ENCODE results near the gene GPR150.

DNA sequence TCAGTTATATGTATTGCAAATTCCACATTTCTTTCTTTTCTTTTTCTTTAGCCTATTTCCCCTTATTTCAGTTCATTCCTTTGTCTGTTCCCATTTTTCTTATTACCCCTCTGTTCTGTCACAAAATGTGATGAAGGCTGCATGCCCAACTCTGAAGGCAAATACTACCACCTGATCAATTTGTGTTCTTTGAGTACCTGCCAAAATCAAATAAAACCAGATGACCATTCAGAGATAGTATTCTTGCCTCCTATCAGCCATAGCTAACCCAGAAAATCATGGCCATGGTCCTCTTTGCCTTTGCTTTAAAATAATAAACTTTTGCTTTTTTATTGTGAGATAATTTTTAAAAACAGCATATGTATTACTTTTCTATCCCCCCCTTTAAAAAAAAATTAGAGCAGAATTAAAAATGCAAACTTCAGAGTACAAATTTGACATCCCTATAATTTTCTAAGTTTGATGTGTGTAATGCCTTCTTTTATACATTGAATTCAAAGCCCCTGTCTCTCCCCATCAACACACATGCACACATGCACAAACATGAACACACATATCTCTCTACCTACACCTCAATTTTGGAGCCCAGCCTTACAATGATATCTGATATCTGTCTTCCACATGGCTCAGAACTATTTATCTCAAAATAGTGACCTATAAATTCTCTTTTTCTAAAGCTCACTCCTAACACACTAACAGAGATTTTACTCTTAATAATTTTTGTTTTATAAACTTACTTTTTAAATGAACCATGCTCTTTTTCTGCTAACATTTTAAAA, 30.1 kb downstream of the GPR150 start:
- TF ChIP-seq, protein P1, sequence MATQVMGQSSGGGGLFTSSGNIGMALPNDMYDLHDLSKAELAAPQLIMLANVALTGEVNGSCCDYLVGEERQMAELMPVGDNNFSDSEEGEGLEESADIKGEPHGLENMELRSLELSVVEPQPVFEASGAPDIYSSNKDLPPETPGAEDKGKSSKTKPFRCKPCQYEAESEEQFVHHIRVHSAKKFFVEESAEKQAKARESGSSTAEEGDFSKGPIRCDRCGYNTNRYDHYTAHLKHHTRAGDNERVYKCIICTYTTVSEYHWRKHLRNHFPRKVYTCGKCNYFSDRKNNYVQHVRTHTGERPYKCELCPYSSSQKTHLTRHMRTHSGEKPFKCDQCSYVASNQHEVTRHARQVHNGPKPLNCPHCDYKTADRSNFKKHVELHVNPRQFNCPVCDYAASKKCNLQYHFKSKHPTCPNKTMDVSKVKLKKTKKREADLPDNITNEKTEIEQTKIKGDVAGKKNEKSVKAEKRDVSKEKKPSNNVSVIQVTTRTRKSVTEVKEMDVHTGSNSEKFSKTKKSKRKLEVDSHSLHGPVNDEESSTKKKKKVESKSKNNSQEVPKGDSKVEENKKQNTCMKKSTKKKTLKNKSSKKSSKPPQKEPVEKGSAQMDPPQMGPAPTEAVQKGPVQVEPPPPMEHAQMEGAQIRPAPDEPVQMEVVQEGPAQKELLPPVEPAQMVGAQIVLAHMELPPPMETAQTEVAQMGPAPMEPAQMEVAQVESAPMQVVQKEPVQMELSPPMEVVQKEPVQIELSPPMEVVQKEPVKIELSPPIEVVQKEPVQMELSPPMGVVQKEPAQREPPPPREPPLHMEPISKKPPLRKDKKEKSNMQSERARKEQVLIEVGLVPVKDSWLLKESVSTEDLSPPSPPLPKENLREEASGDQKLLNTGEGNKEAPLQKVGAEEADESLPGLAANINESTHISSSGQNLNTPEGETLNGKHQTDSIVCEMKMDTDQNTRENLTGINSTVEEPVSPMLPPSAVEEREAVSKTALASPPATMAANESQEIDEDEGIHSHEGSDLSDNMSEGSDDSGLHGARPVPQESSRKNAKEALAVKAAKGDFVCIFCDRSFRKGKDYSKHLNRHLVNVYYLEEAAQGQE (IDR thresholded peaks at IDR 0.05; ENCODE audit: insufficient read depth in 1 of 2, low read depth in 2 of 2, low read length in 2 of 2) = no peak
- TF ChIP-seq POLR2AphosphoS5 (IDR thresholded peaks at IDR 0.05; ENCODE audit: low read depth, low read length) (no peak), SIN3A (IDR thresholded peaks at IDR 0.05; ENCODE audit: borderline replicate concordance, insufficient read depth, low read length) (no peak), TAF1 (IDR thresholded peaks at IDR 0.05; ENCODE audit: borderline replicate concordance, insufficient read depth, low read length) (no peak), FOXP2 (optimal IDR thresholded peaks at IDR 0.05; ENCODE audit: borderline replicate concordance, extremely low read depth, extremely low read length, insufficient read depth) (no peak)

Data from PFSK-1 (cell line).